ENCODE data around the gene KRT86. TPM values are rescaled to one million over a fixed set of nuclear protein-coding genes. Genes with fewer than 3 reads are reported as not detected.
"Not testable (repeated sequence)": the region's sequence is repeated elsewhere in the genome, so short reads cannot be mapped to it uniquely, and the experiment has no call there.

The KRT86 gene
- total RNA-seq, 1 experiment from 2014 or later: 2.7 TPM

DNA sequence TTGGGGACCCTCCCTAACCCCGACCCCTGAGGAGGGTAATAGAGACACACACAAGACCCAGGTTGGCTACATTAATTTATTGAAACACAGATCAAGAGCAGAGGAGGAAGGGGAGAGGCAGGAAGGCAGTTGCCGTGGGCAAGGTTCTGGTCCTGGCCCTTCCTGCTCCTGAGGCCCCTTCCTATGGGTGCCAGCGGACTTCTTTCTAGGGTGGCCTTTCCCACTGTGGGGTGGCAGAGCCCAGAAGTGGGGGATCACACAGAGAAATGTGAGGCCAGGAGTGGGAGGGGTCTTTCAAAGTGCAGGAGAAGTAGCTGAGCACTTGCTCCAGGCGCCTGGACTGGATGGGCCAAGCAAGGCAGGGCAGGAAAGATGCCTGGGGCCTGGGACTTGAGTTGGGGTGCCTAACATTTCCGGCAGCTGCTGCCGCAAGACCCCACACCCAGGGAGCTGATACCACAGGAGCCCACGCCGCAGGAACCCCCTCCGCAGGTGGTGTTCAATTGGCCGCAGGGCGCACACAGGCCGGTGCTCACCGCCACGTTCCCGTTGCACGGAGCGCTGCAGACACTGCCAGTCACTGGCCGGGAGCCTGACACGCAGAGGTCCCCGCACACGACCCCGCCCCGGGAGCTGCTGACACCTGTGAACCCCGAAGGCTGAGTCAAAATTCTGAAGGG, 11.5 kb downstream of the KRT86 start:
- H4K20me1 ChIP-seq (ENCODE audit: insufficient read depth): no peaks in the 10 kb centered on the region
- no TSS peak for BruUV-seq (replicated peaks)
- no peak for DNase-seq
- ChIA-PET POLR2A (ENCODE audit: unreplicated experiment) (no interaction called here), CTCF (interaction anchor here (0.5 kb wide), 1 partner anchor 235 kb away, joined by 9 read pairs; the partner anchor contains the start of gene NR4A1)
- peak overlapping the region; percentile 50; the same call in 1 of the 2 replicates for H3K4me3 ChIP-seq
- no peaks in the 10 kb centered on the region for H3K9me3 ChIP-seq (ENCODE audit: insufficient read depth, low read depth)
- intact Hi-C loops (cut with micrococcal nuclease; ENCODE audit: unreplicated experiment): no loop called here
- peaks cover 3% of the 10 kb centered on the region; the same call in 1 of the 2 replicates for H3K79me2 ChIP-seq (ENCODE audit: low read depth)
- no peak for TF ChIP-seq EZH2 (IDR thresholded peaks at IDR 0.05; ENCODE audit: low read depth)
- TF ChIP-seq, protein P1, sequence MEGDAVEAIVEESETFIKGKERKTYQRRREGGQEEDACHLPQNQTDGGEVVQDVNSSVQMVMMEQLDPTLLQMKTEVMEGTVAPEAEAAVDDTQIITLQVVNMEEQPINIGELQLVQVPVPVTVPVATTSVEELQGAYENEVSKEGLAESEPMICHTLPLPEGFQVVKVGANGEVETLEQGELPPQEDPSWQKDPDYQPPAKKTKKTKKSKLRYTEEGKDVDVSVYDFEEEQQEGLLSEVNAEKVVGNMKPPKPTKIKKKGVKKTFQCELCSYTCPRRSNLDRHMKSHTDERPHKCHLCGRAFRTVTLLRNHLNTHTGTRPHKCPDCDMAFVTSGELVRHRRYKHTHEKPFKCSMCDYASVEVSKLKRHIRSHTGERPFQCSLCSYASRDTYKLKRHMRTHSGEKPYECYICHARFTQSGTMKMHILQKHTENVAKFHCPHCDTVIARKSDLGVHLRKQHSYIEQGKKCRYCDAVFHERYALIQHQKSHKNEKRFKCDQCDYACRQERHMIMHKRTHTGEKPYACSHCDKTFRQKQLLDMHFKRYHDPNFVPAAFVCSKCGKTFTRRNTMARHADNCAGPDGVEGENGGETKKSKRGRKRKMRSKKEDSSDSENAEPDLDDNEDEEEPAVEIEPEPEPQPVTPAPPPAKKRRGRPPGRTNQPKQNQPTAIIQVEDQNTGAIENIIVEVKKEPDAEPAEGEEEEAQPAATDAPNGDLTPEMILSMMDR (conservative IDR thresholded peaks at IDR 0.05): no peak
- H2AFZ ChIP-seq: no peak overlapping the region
- H3K27ac ChIP-seq: 0 out of 2 replicates have a peak overlapping the region, but pooled peaks have one; percentile 50
- H3K4me1 ChIP-seq (replicated peaks; ENCODE audit: insufficient read depth): peaks cover 57% of the 10 kb centered on the region
- peaks cover 33% of the 10 kb centered on the region for H3F3A ChIP-seq (ENCODE audit: insufficient read depth, low read depth)
- H3K9me2 ChIP-seq (ENCODE audit: insufficient read depth): no peaks in the 10 kb centered on the region
- H3K36me3 ChIP-seq (ENCODE audit: low read depth): 0 out of 2 replicates have a peak, but pooled peaks cover 3% of the 10 kb centered on the region
- no peaks in the 10 kb centered on the region for H3K27me3 ChIP-seq (ENCODE audit: insufficient read depth, low read depth)
- H3K4me2 ChIP-seq: peak overlapping the region; percentile 66

DNA sequence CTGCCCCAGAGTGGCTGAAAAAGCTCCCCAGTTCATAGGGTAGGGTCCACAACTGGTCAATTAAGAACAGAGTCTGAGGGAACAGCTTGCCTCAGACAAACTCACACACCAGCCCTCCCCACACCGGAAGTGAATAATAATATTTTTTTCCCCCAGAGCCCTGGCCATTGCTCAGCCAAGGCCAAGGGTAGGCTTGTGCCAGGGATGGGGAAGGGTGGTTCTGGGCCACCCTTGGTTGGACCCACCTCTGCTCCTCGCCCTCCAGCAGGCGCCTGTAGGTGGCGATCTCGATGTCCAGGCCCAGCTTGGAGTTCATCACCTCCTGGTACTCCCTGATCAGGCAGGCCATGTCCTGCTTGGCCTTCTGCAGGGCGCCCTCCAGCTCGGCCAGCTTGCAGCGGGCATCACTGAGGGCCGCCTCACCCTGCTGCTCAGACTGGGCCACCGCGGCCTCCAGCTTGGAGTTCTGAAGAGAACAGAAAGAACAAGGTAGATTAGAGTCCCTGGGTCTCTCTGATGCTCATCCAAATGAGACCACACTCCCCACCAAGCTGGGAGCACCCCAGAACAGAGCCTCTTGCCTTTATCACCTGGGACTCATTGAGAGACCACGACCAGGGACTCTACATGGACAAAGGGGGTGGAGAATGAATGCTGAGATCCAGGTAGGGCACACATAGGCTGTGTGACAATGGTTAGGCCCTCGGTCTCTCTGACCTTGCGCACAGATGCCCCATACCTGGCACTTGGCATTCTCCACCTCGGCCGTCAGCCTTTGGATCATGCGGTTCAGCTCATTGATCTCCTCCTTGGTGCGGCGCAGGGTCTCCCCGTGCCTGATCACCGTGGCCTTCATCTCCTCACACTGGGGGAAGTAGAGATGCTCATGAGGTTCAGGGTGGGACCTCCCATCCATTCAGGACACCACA, 12.7 kb downstream of the KRT86 start:
- H4K20me1 ChIP-seq (ENCODE audit: insufficient read depth); H3K9me2 ChIP-seq (ENCODE audit: insufficient read depth); H3K36me3 ChIP-seq (ENCODE audit: low read depth); intact Hi-C loops (cut with micrococcal nuclease; ENCODE audit: unreplicated experiment); H3K79me2 ChIP-seq (ENCODE audit: low read depth); DNase-seq; BruUV-seq (replicated peaks); H2AFZ ChIP-seq; H3K9me3 ChIP-seq (ENCODE audit: insufficient read depth, low read depth); POLR2A ChIA-PET (ENCODE audit: unreplicated experiment); H3K27me3 ChIP-seq (ENCODE audit: insufficient read depth, low read depth): not testable (repeated sequence)
- Histone ChIP-seq H3K27ac (peak overlapping the region; percentile 22; the same call in 1 of the 2 replicates), H3K4me3 (peak overlapping the region; percentile 50; the same call in 1 of the 2 replicates), H3K4me1 (replicated peaks; ENCODE audit: insufficient read depth) (peaks cover 46% of the 10 kb centered on the region), H3F3A (ENCODE audit: insufficient read depth, low read depth) (peaks cover 25% of the 10 kb centered on the region), H3K4me2 (peak overlapping the region; percentile 66)
- CTCF ChIA-PET: interaction anchor here (0.5 kb wide), 1 partner anchor 236 kb away, joined by 9 read pairs; the partner anchor contains the start of gene NR4A1

DNA sequence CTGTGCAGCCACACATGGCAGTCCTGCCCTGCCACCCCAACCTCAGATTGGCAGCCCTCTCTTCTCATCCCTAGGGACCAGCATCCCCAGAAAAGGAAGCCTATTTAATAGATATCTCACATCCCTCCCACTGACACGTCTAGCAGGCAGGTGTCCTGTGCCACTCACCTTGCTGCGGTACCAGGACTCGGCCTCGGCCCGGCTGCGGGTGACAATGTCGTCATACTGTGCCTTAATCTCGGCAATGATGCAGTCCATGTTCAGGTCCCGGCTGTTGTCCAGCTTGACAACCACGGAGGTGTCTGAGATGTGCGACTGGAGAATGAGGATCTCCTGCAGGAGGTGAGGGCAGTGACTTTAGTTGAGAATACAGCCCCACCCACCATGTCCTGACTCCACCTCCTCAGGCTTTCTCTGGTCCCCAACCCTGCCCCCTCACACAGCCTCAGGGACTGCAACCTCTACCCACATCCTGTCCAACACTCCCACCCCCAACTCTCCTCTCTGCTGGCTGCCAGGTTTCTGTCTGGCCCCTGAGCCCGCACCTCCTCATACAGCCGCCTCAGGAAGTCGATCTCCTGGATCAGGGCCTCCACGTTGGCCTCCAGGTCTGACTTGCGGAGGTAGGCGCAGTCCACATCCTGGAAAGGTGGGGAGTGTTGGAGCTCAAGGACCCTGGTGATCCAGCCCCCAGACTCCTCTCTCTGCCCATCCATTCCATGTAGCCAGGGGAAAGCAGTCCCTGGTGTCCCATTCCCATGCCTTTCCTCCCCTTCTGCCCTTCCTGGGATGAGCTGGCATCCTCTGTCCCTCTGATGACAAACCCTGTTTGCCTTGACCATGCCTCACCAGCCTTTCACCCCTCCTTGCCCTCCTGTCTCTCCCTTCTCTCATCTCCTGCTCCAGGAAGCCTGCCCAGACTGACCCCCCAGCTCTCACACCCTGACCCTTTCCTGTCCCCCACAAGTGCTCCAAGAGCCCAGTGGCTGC, 13.7 kb downstream of the KRT86 start:
- Histone ChIP-seq H3K4me1 (replicated peaks; ENCODE audit: insufficient read depth) (peaks cover 38% of the 10 kb centered on the region), H3K4me3 (peak overlapping the region; percentile 50; the same call in 1 of the 2 replicates), H3F3A (ENCODE audit: insufficient read depth, low read depth) (peaks cover 21% of the 10 kb centered on the region), H3K27ac (peak overlapping the region; percentile 74), H3K4me2 (peak overlapping the region; percentile 66)
- intact Hi-C loops (cut with micrococcal nuclease; ENCODE audit: unreplicated experiment); H3K79me2 ChIP-seq (ENCODE audit: low read depth); POLR2A ChIA-PET (ENCODE audit: unreplicated experiment); BruUV-seq (replicated peaks); H2AFZ ChIP-seq; H4K20me1 ChIP-seq (ENCODE audit: insufficient read depth); H3K36me3 ChIP-seq (ENCODE audit: low read depth); H3K9me3 ChIP-seq (ENCODE audit: insufficient read depth, low read depth); CTCF ChIA-PET; H3K27me3 ChIP-seq (ENCODE audit: insufficient read depth, low read depth); H3K9me2 ChIP-seq (ENCODE audit: insufficient read depth): not testable (repeated sequence)
- peak in 1 of 2 experiments; percentile 51 for DNase-seq

DNA sequence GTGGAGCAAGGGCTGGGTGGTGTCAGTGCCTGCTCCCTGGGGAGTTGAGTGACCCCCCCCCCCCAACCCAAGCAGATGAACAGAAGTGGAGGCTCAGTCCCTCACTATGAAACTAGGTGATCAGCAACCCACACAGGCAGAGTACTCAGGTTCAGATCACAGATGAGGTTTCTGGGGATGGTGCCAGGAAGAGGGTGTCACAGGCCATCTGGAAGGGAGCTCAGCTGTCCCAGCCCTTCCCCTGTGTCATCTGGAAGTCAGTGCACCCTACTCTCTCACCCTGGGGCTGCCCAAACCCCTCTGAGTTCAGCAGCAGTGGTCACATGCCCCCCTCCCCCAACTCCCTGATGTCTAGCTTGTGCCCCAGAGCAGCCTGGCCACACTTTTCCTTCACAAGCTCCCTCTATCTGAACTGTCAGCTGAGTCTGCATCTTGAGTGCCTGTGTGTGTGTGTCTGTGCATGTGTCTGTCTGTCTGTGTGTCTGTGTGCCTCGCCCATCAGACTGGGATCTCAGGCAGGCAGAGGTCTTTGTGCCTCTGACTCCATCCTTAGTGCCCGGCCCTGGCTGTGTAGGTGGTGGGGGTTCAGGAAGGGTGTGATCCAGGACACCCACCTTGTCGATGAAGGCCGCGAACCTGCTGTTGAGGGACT, 16.2 kb downstream of the KRT86 start:
- DNase-seq; H4K20me1 ChIP-seq (ENCODE audit: insufficient read depth); H3K79me2 ChIP-seq (ENCODE audit: low read depth); H3K4me3 ChIP-seq; H3K4me2 ChIP-seq; CTCF ChIA-PET; H3K27me3 ChIP-seq (ENCODE audit: insufficient read depth, low read depth); H3K9me2 ChIP-seq (ENCODE audit: insufficient read depth); POLR2A ChIA-PET (ENCODE audit: unreplicated experiment); H3K27ac ChIP-seq; H3K9me3 ChIP-seq (ENCODE audit: insufficient read depth, low read depth); H3K36me3 ChIP-seq (ENCODE audit: low read depth); H2AFZ ChIP-seq; intact Hi-C loops (cut with micrococcal nuclease; ENCODE audit: unreplicated experiment); BruUV-seq (replicated peaks): not testable (repeated sequence)
- Histone ChIP-seq H3F3A (ENCODE audit: insufficient read depth, low read depth) (peaks cover 10% of the 10 kb centered on the region), H3K4me1 (replicated peaks; ENCODE audit: insufficient read depth) (peaks cover 17% of the 10 kb centered on the region)

Data from PC-9 (cell line).